GM23338 (cell line): ENCODE measurements around the gene TSC22D2.

ENCODE experiments used
- CREB1 ChIP-seq: fragments of 250-450 bp; sonication (Bioruptor Pico); IDR thresholded peaks from 2 replicates; pipeline ENCODE4 v1.5.0; 2020; ENCODE audit warnings: low read depth, mild to moderate bottlenecking, moderate library complexity
- EZH2 ChIP-seq: fragments of 200-600 bp; sonication (generic); IDR thresholded peaks from one replicate; pipeline ENCODE4 v1.8.0; 2017; ENCODE audit warnings: antibody characterized with exemption, mild to moderate bottlenecking, low read depth; ENCODE audit not compliant: unreplicated experiment
- EZH2phosphoT487 ChIP-seq: fragments of 200-600 bp; sonication (generic); IDR thresholded peaks from one replicate; pipeline ENCODE4 v1.8.1; 2018; ENCODE audit warnings: antibody characterized with exemption; ENCODE audit not compliant: unreplicated experiment
- JUNB ChIP-seq: IDR thresholded peaks from one replicate; pipeline ENCODE4 v1.6.1; 2016; ENCODE audit warnings: antibody characterized with exemption; ENCODE audit not compliant: unreplicated experiment
- NANOG ChIP-seq: IDR thresholded peaks from 2 replicates; pipeline ENCODE4 v1.6.1; 2016; ENCODE audit warnings: antibody characterized with exemption, borderline replicate concordance
- POLR2AphosphoS5 ChIP-seq: IDR thresholded peaks from 2 replicates; pipeline ENCODE4 v1.6.1; 2016; ENCODE audit warnings: antibody characterized with exemption, low read depth
- STAT1 ChIP-seq: IDR thresholded peaks from one replicate; pipeline ENCODE4 v1.6.1; 2016; ENCODE audit warnings: antibody characterized with exemption; ENCODE audit not compliant: unreplicated experiment
- ZNF114 ChIP-seq: fragments of 250-450 bp; sonication (Bioruptor Pico); IDR thresholded peaks from 2 replicates; pipeline ENCODE4 v1.5.0; 2020; ENCODE audit warnings: mild to moderate bottlenecking, moderate library complexity
- ZNF331 ChIP-seq: fragments of 250-450 bp; sonication (Bioruptor Pico); IDR thresholded peaks from 2 replicates; pipeline ENCODE4 v1.5.0; 2020; ENCODE audit warnings: low read depth, mild to moderate bottlenecking, moderate library complexity
- TF ChIP-seq, protein P1 (sequence below), 2 experiments: fragments of 200-600 bp in 1 of 2; sonication (generic) in 1 of 2; conservative IDR thresholded peaks; 2 replicates each; pipeline versions ENCODE4 v1.5.1 to v1.6.1; 2016 to 2017; ENCODE audit warnings: antibody characterized with exemption in 2 of 2, low read depth in 2 of 2, mild to moderate bottlenecking in 2 of 2, moderate library complexity in 1 of 2
- TF ChIP-seq, protein P2 (sequence below): IDR thresholded peaks from 2 replicates; pipeline ENCODE4 v1.6.1; 2016; ENCODE audit warnings: antibody characterized with exemption
- TF ChIP-seq, protein P3 (sequence below): IDR thresholded peaks from one replicate; pipeline ENCODE4 v1.6.1; 2018; ENCODE audit warnings: antibody characterized with exemption; ENCODE audit not compliant: unreplicated experiment

DNA sequence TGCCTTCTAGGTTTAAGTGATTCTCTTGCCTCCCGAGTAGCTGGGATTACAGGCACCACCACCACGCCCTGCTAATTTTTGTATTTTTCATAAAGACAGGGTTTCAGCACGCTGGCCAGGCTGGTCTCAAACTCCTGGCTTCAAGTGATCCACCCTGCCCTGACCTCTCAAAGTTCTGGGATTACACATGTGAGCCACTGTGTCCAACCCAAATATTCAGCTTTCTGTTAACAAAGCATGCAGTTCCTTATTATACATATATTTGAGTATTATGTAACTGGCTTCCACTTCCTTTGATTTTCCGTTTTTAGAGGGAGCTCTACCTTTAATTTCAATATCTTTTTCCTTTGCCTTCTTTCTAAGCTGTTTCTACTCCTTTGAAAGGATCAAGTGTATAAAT, 26.1 kb downstream of the TSC22D2 start:
- TF ChIP-seq JUNB (no peak), POLR2AphosphoS5 (no peak), ZNF331 (CRISPR knock-in tag) (no peak), CREB1 (no peak), EZH2 (no peak), STAT1 (no peak), EZH2phosphoT487 (no peak), ZNF114 (CRISPR knock-in tag) (no peak), NANOG (no peak)
- TF ChIP-seq, protein P1, sequence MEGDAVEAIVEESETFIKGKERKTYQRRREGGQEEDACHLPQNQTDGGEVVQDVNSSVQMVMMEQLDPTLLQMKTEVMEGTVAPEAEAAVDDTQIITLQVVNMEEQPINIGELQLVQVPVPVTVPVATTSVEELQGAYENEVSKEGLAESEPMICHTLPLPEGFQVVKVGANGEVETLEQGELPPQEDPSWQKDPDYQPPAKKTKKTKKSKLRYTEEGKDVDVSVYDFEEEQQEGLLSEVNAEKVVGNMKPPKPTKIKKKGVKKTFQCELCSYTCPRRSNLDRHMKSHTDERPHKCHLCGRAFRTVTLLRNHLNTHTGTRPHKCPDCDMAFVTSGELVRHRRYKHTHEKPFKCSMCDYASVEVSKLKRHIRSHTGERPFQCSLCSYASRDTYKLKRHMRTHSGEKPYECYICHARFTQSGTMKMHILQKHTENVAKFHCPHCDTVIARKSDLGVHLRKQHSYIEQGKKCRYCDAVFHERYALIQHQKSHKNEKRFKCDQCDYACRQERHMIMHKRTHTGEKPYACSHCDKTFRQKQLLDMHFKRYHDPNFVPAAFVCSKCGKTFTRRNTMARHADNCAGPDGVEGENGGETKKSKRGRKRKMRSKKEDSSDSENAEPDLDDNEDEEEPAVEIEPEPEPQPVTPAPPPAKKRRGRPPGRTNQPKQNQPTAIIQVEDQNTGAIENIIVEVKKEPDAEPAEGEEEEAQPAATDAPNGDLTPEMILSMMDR (conservative IDR thresholded peaks at IDR 0.05; ENCODE audit: low read depth in 2 of 2) = no peak
- TF ChIP-seq, protein P2, sequence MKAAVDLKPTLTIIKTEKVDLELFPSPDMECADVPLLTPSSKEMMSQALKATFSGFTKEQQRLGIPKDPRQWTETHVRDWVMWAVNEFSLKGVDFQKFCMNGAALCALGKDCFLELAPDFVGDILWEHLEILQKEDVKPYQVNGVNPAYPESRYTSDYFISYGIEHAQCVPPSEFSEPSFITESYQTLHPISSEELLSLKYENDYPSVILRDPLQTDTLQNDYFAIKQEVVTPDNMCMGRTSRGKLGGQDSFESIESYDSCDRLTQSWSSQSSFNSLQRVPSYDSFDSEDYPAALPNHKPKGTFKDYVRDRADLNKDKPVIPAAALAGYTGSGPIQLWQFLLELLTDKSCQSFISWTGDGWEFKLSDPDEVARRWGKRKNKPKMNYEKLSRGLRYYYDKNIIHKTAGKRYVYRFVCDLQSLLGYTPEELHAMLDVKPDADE = no peak
- TF ChIP-seq, protein P3, sequence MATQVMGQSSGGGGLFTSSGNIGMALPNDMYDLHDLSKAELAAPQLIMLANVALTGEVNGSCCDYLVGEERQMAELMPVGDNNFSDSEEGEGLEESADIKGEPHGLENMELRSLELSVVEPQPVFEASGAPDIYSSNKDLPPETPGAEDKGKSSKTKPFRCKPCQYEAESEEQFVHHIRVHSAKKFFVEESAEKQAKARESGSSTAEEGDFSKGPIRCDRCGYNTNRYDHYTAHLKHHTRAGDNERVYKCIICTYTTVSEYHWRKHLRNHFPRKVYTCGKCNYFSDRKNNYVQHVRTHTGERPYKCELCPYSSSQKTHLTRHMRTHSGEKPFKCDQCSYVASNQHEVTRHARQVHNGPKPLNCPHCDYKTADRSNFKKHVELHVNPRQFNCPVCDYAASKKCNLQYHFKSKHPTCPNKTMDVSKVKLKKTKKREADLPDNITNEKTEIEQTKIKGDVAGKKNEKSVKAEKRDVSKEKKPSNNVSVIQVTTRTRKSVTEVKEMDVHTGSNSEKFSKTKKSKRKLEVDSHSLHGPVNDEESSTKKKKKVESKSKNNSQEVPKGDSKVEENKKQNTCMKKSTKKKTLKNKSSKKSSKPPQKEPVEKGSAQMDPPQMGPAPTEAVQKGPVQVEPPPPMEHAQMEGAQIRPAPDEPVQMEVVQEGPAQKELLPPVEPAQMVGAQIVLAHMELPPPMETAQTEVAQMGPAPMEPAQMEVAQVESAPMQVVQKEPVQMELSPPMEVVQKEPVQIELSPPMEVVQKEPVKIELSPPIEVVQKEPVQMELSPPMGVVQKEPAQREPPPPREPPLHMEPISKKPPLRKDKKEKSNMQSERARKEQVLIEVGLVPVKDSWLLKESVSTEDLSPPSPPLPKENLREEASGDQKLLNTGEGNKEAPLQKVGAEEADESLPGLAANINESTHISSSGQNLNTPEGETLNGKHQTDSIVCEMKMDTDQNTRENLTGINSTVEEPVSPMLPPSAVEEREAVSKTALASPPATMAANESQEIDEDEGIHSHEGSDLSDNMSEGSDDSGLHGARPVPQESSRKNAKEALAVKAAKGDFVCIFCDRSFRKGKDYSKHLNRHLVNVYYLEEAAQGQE = no peak
